Measurements from ENCODE around the gene FJX1.

GRCh38 chr11:35633827-35634423 lies 15.7 kb downstream of the FJX1 start:
- no peak for TF ChIP-seq EZH2 (IDR thresholded peaks at IDR 0.05; ENCODE audit: low read length, unreplicated experiment)
- no peak for TF ChIP-seq CTCF (conservative IDR thresholded peaks at IDR 0.05; ENCODE audit: low read depth, low read length)
- TF ChIP-seq EZH2phosphoT487 (IDR thresholded peaks at IDR 0.05; ENCODE audit: borderline replicate concordance, low read length): no peak

All from PC-3 (cell line).